Measurements from ENCODE around the gene ANKRD13C.
"Not testable (repeated sequence)": the region's sequence is repeated elsewhere in the genome, so short reads cannot be mapped to it uniquely, and the experiment has no call there.

Gene ANKRD13C

GRCh38 chr1:70358921-70359564 is 4.5 kb upstream of the ANKRD13C start:
- DNase-seq: no peak

GRCh38 chr1:70355920-70356319 is 1.4 kb upstream of the ANKRD13C start:
- no peak for DNase-seq

DNA sequence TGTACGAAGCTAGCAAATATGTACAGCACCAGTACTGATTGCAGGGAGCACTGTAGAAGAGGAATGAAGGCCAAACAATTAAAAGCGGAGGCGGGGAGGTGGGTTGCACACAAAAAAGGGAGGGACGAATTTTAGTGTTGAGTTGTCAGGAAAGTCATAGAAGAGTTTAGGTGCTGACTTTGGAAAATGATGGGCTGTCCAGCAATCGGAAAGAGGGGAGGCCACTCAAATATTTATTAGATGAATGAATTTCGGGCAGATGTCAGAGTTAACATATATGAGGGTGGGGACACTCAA is 537 bp upstream of the ANKRD13C start:
- DNase-seq: no peak

GRCh38 chr1:70353601-70354331 is 756 bp downstream of the ANKRD13C start:
- peak; percentile 33 to 46 for DNase-seq

GRCh38 chr1:70353044-70353443 is 1.5 kb downstream of the ANKRD13C start:
- no peak for DNase-seq

- DNase-seq: not testable (repeated sequence)
Observed at GRCh38 chr1:70349799-70350198, 4.7 kb downstream of the ANKRD13C start.

DNA sequence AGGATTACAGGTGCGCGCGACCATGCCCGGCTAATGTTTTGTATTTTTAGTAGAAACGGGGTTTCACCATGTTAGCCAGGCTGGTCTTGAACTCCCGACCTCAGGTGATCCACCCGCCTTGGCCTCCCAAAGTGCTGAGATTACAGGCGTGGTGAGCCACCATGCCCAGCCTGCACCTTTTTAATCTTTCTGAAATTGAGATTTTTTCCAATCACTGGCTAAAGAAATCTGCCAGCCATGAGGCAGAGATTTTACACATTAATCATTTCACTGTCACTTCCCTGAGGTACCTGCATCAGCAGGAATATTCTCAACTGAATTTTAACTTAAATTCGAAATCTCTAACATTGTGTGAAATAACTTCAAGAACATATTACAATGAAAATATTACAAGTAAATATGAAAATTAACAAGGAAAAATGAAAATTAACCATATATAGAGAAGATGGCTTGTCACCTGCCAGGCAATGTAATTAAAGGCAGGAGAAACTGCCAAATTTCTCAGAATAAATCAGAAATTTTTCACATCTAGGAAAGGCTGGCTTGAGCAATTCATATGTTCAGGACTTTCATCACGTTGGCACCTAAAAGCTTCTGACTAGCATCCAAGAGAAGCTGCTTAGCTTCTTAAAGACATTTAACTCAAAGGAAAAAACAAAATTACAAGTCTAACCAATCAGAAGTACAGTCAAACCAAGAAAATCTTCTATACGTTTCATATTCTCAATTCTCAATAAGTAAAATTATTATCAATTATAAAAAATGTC is 5.9 kb downstream of the ANKRD13C start:
- DNase-seq: no peak

DNA sequence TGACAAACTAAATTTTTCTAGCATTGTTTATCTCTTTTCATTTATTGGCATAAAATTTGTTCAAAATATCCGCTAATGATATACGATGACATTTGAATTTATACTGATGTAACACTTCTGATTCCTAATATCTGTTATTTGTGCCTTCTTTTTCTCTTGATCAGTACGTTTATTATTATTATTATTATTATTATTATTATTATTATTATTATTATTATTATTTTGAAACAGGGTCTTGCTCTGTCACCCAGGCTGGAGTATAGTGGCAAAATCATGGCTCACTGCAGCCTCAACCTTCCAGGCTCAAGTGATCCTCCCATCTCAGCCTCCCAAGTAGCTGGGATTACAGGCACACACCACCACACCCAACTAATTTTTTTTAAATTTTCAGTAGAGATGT is 14.9 kb downstream of the ANKRD13C start:
- DNase-seq: not testable (repeated sequence)

DNA sequence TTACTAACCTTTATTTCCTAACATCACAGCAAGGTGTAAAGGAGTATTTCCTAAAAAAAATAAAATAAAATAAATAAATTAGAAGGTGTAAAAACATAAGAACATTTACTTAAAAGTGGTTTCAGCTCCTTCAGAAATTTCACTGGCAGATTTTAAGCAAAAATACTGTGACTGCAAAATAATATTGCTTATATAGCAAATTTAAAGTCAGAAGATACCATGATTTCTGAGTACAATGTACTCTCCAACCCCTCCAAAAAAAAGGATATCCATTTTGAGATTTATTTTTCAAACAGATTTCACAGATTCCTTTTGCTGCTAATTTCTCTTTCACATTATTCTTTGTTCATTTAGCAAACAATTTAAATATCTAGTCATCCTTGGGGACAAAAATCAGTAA is 18.5 kb downstream of the ANKRD13C start:
- no peak for DNase-seq

DNA sequence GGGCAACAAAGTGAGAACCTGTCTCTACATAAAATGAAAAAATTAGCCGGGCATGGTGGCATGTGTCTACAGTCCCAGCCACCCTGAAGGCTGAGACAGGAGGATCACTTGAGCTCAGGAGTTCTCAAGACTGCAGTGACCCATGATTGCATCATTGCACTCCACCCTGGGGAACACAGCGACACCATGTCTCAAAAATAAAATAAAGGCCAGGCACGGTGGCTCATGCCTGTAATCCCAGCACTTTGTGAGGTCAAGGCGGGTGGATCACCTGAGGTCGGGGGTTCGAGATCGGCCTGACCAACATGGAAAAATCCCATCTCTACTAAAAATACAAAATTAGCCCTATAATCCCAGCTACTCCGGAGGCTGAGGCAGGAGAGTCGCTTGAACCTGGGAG is 20.1 kb downstream of the ANKRD13C start:
- DNase-seq: no peak

DNA sequence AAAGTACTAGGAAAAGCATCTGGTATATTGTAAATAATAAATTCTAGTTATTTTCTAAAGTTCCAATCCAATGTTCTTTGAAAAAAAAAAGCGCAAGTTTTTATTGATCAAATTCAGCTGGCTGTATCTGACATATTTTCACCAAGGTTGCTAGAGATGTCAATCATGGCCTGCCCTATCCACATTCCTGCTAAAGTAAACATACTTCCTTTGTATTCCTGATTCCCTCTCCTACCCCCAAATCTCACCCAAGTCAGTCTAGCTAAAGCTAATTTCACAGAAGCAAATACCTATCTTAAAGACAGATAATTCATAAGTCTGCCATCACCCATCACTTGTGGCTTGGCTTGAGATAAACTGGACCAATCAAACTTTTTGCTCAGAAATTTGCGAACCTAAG is 21.3 kb downstream of the ANKRD13C start:
- DNase-seq: no peak

DNA sequence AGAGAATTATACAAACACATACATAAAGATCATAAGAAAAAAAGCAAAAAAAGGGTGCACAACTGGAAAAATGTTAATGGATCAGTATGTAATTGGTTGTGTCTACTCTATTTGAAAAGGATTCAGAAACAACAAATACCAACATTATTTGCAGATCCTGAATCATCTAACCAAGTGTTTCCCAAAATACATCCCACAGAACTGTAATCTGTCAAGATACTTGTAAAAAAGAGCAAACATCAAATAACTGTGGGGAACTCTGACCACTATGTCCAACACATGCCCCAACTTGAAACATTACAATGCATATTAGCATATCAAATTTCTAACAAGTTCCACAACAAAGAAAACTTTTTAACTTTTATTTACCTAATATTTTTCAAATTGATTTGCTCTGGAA is 22.6 kb downstream of the ANKRD13C start:
- no peak for DNase-seq

- DNase-seq: no peak
Observed at GRCh38 chr1:70327306-70328076, 27.0 kb downstream of the ANKRD13C start.

- no peak for DNase-seq
Observed at GRCh38 chr1:70324683-70325082, 29.8 kb downstream of the ANKRD13C start.

DNA sequence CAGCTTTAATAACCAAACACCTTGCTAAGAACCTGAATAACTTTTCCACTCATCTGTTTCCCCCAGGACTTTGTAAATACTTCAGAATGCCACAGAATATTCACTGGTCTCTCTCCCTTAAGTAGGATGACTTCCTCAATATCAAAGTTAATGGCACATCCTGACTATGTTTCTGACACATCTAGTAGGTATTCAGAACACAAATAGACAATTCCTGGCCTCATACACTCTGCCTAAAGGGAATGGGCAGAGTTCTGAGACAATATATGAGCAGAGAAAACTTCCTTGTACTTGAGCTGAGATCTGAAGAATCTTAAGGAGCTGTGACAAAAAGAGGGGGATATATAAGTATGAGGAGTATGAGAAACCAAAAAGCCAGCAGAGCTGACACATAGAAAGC is 34.8 kb downstream of the ANKRD13C start:
- DNase-seq: no peak

DNA sequence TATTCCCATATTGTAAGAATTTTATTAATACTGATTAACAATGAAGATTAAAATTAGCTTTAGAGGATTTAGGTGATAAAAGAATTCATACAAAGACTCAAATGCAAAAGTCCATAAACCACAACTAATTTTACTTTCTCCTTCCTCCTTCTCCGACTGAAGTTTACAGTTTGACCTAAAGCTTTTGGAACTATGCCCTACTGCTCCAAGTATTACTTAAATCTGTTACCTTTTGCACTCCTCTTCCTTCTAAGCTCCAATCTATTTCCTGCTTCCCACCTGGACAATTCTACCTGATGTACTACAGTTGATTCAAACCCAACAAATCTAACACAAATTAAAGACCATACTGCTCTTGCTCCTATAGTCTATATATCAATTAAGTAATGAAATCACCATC is 36.3 kb downstream of the ANKRD13C start:
- no peak for DNase-seq

DNA sequence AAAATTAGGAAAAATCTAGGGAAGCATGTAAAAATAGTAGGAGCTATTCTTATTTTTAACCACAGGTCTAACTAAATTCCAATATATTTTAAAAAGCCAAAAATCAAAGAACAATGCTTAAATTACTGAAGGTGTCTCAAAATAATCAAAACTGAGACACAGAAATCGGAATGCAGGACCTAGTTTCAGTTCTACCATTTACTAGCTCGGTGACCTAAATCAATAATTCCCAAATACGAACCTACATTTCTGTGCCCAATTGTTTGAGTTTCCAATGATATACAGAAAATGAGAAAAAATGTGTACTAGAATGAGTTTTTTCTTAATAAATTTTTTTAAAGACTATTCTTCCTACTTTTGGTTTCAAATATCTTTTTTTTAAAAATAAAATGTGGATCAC is 37.4 kb downstream of the ANKRD13C start:
- no peak for DNase-seq

DNA sequence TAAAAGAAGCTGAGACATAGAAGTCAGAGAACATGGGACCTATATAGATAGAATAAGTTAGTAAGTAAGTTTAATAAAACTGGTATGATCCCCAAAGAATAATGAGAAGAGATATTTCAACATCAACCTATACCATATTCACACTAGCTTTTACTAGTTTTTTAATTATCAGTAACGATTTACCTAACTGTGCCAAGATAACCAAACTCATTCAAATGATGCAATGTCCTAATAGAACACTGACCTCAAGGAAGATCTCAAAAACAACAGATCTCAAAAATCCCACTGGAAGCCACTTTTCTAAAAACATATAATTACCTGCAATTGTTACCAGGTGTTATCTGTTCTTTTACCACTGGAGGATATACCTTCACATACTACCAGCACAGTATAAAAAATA is 38.7 kb downstream of the ANKRD13C start:
- no peak for DNase-seq

DNA sequence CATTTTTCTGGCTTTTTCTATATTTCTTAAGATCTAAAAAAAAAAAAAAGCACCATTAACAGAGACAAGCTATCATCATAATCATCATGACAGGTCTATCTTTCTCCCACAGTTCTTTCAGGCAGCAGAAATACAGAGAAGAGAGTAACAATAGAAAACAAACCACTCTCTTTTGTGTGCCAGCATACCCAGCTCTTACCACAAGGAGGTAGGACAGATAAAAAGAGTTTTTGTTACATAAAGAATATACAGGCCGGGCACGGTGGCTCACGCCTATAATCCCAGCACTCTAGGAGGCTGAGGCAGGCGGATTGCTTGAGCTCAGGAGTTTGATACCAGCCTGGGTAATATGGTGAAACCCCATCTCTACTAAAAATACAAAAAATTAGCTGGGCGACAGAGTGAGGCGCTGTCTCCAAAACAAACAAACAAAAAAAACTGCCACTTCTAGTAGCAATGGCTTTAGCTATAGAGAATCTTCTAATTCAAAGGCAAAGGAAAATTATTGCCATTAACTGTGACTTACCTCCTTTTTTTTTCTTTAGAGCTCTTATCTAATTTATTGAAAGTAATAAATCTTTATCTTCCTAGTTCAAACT is 39.7 kb downstream of the ANKRD13C start:
- DNase-seq: no peak

- DNase-seq: no peak
Observed at GRCh38 chr1:70311369-70311768, 43.2 kb downstream of the ANKRD13C start.

DNA sequence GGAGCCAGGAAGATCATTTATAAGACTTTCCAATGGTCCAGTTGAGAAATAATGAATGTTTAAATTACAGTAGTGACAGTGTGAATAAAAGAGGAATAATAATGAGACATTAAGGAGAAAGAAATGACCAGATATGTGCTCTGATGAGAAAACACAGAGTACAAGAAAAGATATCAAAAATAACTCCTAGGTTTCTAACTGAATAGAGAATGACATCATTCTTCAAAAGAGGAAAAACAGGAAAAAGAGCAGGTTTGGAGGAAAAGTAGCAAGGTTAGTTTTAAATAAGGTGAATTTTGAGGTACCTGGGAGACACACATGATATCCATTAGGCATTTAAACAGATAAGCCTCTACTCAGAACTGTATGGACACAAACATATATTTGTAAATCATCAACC is 55.0 kb downstream of the ANKRD13C start:
- no peak for DNase-seq

GRCh38 chr1:70295749-70296148 is 58.8 kb downstream of the ANKRD13C start:
- no peak for DNase-seq
